ENCODE data around the gene HSD17B14. TPM values are rescaled to one million over a fixed set of nuclear protein-coding genes. Genes with fewer than 3 reads are reported as not detected.

HSD17B14 gene
- total and polyA plus RNA-seq, 2 of the 13 experiments (the other 11 are each of a cell fraction or from before 2014, with no cell fraction given), result 0.58 to 1.2 TPM

- no peak for FAIRE-seq
Measured at GRCh38 chr19:48858984-48859710, 22.9 kb upstream of the HSD17B14 start.

GRCh38 chr19:48856921-48857320, 20.6 kb upstream of the HSD17B14 start:
- ChIA-PET POLR2A (interaction anchor here (0.7 to 1.9 kb wide), 2 partner anchors 14 to 15 kb away, joined by 4 to 5 read pairs; partner anchors contain the start of gene PPP1R15A), CTCF (ENCODE audit: low intra/inter-chr PET ratio, low total read pairs) (no interaction called here)
- Histone ChIP-seq H3K27ac (ENCODE audit: extremely low read length, insufficient read depth, low read length) (no peak overlapping the region), H2AFZ (ENCODE audit: low read length) (no peak overlapping the region), H3K4me2 (ENCODE audit: low read depth, low read length) (no peak overlapping the region), H3K79me2 (ENCODE audit: insufficient read depth, low read length) (no peaks in the 10 kb centered on the region), H3K9me3 (ENCODE audit: low read length) (no peaks in the 10 kb centered on the region), H3K9ac (ENCODE audit: insufficient read depth, low read depth, low read length) (no peak overlapping the region), H3K27me3 (ENCODE audit: control insufficient read depth in 1 of 2, insufficient read depth in 2 of 2, low read length in 2 of 2) (no peaks in the 10 kb centered on the region; a peak in 1 of 5 replicates), H3K4me3 (replicated peaks in 1 of 3; ENCODE audit: insufficient read depth in 1 of 3, low read depth in 2 of 3, low read length in 3 of 3) (no peak overlapping the region), H4K20me1 (ENCODE audit: insufficient read depth, low read length) (no peaks in the 10 kb centered on the region), H3K4me1 (ENCODE audit: insufficient read depth, low read length) (no peaks in the 10 kb centered on the region; the same call in 1 of the 2 replicates), H3K36me3 (replicated peaks in 1 of 2; ENCODE audit: control insufficient read depth in 1 of 2, insufficient read depth in 2 of 2, low read length in 2 of 2) (no peaks in the 10 kb centered on the region)
- in situ Hi-C loops (cut with HindIII; ENCODE audit: extremely low pct_ligation_motif_present, low pct_unique_long_range_greater_than_20kb) (no loop called here), intact Hi-C loops (cut with micrococcal nuclease; ENCODE audit: unreplicated experiment) (no loop called here)
- BruUV-seq (replicated peaks), result no TSS peak
- TF ChIP-seq ZNF768 (CRISPR knock-in tag; IDR thresholded peaks at IDR 0.05), result no peak
- DNase-seq (ENCODE audit: low spot score) (no peak), FAIRE-seq (no peak), ATAC-seq (no peak)
- 97% methylated on average over 6 of the region's 6 CpGs for WGBS (ENCODE audit: low lambda C conversion rate)

More at GRCh38 chr19:48858984-48859710, 22.9 kb upstream of the HSD17B14 start:
- BruUV-seq (replicated peaks), result no TSS peak
- H2AFZ ChIP-seq (ENCODE audit: low read length), result no peak overlapping the region
- no peak overlapping the region for H3K4me2 ChIP-seq (ENCODE audit: low read depth, low read length)
- in situ Hi-C loops (cut with HindIII; ENCODE audit: extremely low pct_ligation_motif_present, low pct_unique_long_range_greater_than_20kb), result no loop called here
- DNase-seq (ENCODE audit: low spot score) (no peak), ATAC-seq (no peak)
- intact Hi-C loops (cut with micrococcal nuclease; ENCODE audit: unreplicated experiment), result no loop called here
- no peak overlapping the region for H3K27ac ChIP-seq (ENCODE audit: extremely low read length, insufficient read depth, low read length)
- no peak overlapping the region for H3K4me3 ChIP-seq (replicated peaks in 1 of 3; ENCODE audit: insufficient read depth in 1 of 3, low read depth in 2 of 3, low read length in 3 of 3)
- no peaks in the 10 kb centered on the region; a peak in 1 of 5 replicates for H3K27me3 ChIP-seq (ENCODE audit: control insufficient read depth in 1 of 2, insufficient read depth in 2 of 2, low read length in 2 of 2)
- H3K9ac ChIP-seq (ENCODE audit: insufficient read depth, low read depth, low read length), result no peak overlapping the region
- POLR2A ChIA-PET, result interaction anchor here (1.2 to 1.9 kb wide), 2 partner anchors 13 kb away, joined by 4 to 5 read pairs; partner anchors contain the start of gene PPP1R15A
- whole genome bisulfite sequencing (ENCODE audit: low lambda C conversion rate), result 91% methylated on average over 31 of the region's 34 CpGs
- TF ChIP-seq, protein P1, sequence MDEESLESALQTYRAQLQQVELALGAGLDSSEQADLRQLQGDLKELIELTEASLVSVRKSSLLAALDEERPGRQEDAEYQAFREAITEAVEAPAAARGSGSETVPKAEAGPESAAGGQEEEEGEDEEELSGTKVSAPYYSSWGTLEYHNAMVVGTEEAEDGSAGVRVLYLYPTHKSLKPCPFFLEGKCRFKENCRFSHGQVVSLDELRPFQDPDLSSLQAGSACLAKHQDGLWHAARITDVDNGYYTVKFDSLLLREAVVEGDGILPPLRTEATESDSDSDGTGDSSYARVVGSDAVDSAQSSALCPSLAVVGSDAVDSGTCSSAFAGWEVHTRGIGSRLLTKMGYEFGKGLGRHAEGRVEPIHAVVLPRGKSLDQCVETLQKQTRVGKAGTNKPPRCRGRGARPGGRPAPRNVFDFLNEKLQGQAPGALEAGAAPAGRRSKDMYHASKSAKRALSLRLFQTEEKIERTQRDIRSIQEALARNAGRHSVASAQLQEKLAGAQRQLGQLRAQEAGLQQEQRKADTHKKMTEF (CRISPR knock-in tag; IDR thresholded peaks at IDR 0.05), result no peak
- TF ChIP-seq ZNF652 (CRISPR knock-in tag; IDR thresholded peaks at IDR 0.05; ENCODE audit: borderline replicate concordance, low read depth), result no peak
- TF ChIP-seq ZNF33A (CRISPR knock-in tag; IDR thresholded peaks at IDR 0.05; ENCODE audit: borderline replicate concordance), result no peak
- no peaks in the 10 kb centered on the region for H4K20me1 ChIP-seq (ENCODE audit: insufficient read depth, low read length)
- CTCF ChIA-PET (ENCODE audit: low intra/inter-chr PET ratio, low total read pairs), result no interaction called here
- no peaks in the 10 kb centered on the region for H3K9me3 ChIP-seq (ENCODE audit: low read length)
- no peaks in the 10 kb centered on the region; the same call in 1 of the 2 replicates for H3K4me1 ChIP-seq (ENCODE audit: insufficient read depth, low read length)
- H3K36me3 ChIP-seq (replicated peaks in 1 of 2; ENCODE audit: control insufficient read depth in 1 of 2, insufficient read depth in 2 of 2, low read length in 2 of 2), result no peaks in the 10 kb centered on the region
- no peaks in the 10 kb centered on the region for H3K79me2 ChIP-seq (ENCODE audit: insufficient read depth, low read length)

Measured in HepG2 (cell line).